GM19438 (cell line): ENCODE data around the gene RAMP2.

Experiments
- ATAC-seq: cut with Tn5 transposase; IDR thresholded peaks from one replicate; pipeline ENCODE4 v1.9.1; 2021; ENCODE audit warnings: low read depth; ENCODE audit not compliant: unreplicated experiment

RAMP2 gene

GRCh38 chr17:42787266-42787665 lies 26.2 kb downstream of the RAMP2 start:
- ATAC-seq, result no peak

- ATAC-seq, result no peak
Measured at GRCh38 chr17:42791948-42792347, 30.9 kb downstream of the RAMP2 start.

- no peak for ATAC-seq
Measured at GRCh38 chr17:42792545-42792944, 31.5 kb downstream of the RAMP2 start.

DNA sequence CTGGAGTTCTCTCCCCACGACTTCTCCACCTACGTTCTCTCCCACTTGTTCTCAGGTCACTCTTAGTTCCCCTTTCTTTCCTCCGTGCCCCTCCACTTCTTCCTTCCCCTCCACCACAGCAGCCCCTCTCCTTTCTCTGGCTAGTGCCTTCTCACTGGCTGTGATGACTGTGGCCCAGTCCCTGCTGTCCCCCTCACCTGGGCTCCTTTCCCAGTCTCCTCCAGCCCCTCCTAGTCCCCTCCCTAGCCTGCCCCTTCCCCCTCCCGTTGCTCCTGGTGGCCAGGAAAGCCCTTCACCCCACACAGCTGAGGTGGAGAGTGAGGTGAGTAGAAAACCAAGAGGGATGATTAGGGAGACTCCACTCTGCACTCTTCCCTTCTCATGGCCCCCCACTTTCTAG lies 34.0 kb downstream of the RAMP2 start:
- ATAC-seq, result no peak

DNA sequence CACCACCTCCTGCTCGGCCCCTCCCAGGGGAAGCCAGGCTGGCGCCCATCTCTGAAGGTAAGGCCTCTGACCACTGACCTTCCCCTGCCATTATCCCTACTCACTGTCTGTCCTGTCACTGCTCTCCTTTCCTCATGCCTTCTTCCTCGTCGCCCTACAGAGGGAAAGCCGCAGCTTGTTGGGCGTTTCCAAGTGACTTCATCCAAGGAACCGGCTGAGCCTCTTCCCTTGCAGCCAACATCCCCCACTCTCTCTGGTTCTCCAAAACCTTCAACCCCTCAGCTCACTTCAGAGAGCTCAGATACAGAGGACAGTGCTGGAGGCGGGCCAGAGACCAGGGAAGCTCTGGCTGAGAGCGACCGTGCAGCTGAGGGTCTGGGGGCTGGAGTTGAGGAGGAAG lies 34.4 kb downstream of the RAMP2 start:
- no peak for ATAC-seq

- no peak for ATAC-seq
Measured at GRCh38 chr17:42796066-42796758, 35.2 kb downstream of the RAMP2 start.

DNA sequence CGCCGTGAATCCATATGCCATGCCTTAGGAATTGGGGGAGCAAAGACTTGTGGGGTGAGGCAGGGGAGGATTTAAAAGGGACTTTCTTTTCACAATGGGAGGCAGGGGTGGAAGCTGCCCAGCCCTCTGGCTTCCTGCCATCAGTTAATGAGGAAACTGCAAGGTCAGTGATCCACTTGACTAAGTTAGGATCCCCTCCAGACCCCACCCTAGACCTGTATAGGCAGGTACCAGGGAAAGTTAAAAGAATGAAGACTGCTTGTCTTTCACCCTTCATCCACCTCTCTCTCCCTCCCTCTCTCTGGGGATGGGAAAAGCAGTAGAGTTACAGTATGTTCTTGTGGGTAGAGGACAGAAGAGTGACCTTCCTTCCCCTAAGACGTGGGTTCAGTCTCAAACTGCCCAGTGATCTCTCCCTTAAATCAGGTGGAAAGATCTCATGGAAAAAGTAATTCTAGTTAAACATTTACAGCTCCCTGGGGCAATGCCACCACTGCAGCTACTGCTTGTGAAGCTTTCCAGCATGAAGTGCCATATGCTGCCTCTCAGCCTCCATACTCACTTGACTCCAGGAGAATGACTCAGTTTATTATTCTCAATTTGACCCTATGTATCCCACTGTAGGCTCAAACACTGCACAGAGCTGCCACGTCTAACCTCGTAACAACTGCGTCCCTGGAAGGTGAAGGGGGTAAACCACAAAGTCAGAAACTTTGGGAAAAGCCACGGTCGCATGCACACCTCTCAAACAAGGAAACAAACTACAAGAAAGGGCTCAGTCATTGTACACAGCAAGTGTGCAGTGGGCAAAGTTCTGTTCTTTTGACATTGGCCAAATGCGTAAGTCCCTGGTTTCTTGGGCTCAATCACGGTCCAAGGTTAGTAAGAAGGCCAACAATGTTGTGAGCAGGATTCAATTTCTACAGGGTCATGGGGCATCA lies 36.3 kb downstream of the RAMP2 start:
- ATAC-seq, result no peak

DNA sequence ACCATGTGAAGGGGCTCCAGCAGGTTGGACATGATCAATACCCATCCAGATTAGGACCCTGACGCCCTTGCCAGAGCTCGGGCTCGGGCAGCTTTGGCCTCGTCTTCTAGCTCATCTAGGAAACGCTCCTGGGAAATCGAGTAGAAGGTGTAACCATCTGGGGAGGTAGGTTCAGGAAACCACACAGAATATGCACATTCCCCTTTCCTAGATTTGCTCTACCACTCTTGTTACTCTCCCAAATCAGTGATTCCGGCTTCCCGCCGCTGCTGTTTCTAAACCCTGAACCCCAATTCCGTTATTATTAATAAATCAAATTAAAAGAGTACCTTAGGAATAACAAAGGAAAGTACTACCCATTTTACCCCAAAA lies 37.0 kb downstream of the RAMP2 start:
- no peak for ATAC-seq

DNA sequence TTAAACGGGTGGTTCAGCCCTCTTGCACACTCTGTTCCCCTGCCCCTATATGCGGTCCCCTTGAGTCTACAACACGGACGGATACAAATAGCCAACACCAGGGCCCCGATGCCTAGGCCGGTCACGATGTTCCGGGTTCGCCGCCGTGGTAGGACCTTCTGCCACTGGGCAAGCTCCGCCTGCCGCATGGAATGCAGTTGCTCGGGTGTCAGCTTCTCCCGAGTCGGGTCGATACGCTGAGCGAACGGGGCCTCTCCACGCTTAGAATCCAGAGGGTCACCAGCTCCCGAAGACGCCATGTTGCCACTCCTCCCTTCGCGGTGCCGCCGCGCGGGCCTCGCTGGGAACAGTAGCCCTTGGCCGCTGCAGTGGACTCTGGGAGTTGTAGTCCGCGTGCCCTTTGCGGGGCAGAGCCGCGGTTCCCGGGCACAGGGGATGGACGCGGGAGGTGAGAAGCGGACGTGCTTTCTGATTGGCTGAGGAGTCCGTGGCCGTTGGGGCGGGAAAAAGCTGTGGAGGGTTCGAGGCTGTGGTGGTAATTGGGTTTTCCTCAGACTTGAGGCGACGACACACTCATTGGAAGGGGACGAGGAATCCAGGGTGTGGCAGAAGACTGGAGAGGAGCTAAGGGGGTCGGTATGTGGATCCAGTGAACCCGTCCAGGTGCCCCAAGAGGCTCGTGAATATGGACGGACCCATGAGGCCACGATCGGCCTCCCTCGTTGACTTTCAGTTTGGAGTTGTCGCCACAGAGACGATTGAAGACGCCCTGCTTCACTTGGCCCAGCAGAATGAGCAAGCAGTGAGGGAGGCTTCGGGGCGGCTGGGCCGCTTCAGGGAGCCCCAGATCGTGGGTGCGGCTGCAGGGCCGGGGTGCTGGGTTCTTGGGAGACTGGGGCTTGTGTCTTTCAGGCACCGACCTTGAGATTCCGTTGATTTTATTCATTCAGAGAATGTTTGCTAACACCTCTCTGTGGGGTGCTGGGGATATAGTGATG lies 37.7 kb downstream of the RAMP2 start, which contains the start of the genes CNTD1 and COA3:
CNTD1 (plus strand) TSS at position 479 of the 998 bp plus-strand sequence; CDS start at position 686, 207 bp downstream.
COA3 (minus strand) TSS at position 322 of the 998 bp plus-strand sequence; CDS start at position 299, 23 bp downstream.
- peak; percentile 74 for ATAC-seq

DNA sequence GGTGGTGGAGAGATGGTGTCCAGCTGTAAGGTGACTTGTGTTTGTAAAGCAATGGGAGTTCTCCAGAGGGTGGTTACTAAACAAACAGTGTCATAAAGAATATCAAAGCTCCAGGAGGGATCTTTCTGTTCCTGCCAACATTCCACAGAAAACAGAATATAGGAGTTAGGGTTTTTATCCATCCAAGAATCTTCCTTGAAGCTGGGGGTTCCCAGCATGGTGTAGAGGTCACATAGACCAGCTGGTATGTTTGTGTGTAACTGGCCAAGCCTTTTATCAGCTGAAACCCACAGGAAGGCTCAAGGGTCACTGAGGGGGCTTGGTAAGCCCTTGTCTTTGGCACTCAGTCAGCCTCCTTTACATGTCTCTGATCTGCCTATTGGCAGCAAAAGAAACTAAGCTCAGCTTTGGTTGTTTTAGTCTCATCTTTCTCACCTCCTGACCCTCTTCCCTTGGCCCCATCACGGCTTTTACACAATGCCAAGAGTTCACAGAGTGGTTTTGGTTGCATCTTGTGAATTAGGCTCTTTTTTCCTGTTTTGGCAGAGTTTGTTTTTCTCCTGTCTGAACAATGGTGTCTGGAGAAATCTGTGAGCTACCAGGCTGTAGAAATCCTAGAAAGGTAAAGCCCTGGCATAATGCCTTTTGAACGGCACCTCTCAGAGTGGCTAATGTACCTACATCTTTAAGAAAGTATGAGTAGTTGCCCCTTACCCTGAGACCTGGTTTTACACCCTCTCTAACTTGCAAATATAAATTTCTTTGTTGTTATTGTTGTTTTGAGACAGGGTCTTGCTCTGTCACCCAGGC lies 42.3 kb downstream of the RAMP2 start:
- ATAC-seq, result no peak

- no peak for ATAC-seq
Measured at GRCh38 chr17:42804918-42805367, 43.9 kb downstream of the RAMP2 start.

DNA sequence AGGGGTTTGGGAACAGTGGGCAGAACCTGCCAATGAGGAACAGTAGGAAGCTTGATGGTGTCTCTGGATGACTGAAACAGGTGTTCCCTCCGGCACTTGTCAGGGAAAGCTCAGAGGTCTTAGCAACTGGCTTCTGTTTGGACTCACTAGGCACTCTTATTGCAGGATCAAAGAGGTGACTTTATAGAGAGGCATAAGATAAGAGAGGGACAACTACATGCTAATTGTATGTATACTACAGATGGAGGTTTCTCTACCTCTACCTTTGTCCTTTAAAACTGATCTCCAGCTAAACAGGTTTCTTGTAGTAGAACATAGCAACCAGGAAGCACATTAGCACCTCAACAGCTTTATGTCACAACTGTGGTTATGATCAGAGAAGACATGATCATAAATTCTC lies 45.2 kb downstream of the RAMP2 start:
- ATAC-seq, result no peak

GRCh38 chr17:42809250-42809649 lies 48.2 kb downstream of the RAMP2 start:
- ATAC-seq, result no peak
